Motor neuron (in vitro differentiated cells): ENCODE data around the gene PREX1. TPM values are rescaled to one million over a fixed set of nuclear protein-coding genes. Genes with fewer than 3 reads are reported as not detected.
A peak's percentile ranks its signal among the peaks of the same experiment; 100 is the strongest.

Source experiments
- ATAC-seq, 8 experiments: fragments of 200-7000 bp; cut with Tn5 transposase; replicated peaks in 6 of 8; 2 replicates each; pipeline ENCODE4 v1.8.0; 2021; ENCODE audit warnings: mild to moderate bottlenecking in 8 of 8, moderate library complexity in 8 of 8
- H3K27ac ChIP-seq, 2 donors: fragments of 250-450 bp; sonication (Bioruptor Pico); 2 replicates each; pipeline ENCODE4 v1.9.0; 2021; ENCODE audit warnings: antibody characterized with exemption in 2 of 2, mild to moderate bottlenecking in 2 of 2, moderate library complexity in 1 of 2
- H3K4me1 ChIP-seq, 2 donors: fragments of 250-450 bp; sonication (Bioruptor Pico); replicated peaks in 1 of 2; 2 replicates each; pipeline ENCODE4 v1.6.1; 2021; ENCODE audit warnings: antibody characterized with exemption in 2 of 2, mild to moderate bottlenecking in 2 of 2, moderate library complexity in 1 of 2
- H3K4me3 ChIP-seq, 5 donors: fragments of 250-450 bp; sonication (Bioruptor Pico); 2 replicates each; pipeline ENCODE4 v1.9.0; 2021; ENCODE audit warnings: antibody characterized with exemption in 5 of 5, mild to moderate bottlenecking in 5 of 5, moderate library complexity in 4 of 5
- WGBS, 10 experiments: fragments of 450-650 bp; shearing (Covaris generic); methylation state at CpG; one replicate each; pipeline ENCODE4 v1.0.0; 2022; 5-methylcytosine and 5-hydroxymethylcytosine counted together
- in situ Hi-C, 9 experiments: fragments of 400-800 bp; cut with MboI; loops; one replicate each; pipeline ENCODE4 v1.15.0; 2021; ENCODE audit warnings: low sequenced_read_pairs in 9 of 9, low pct_unique_long_range_greater_than_20kb in 2 of 9; ENCODE audit not compliant: unreplicated experiment in 9 of 9
- total RNA-seq, 8 experiments: library from RNA; unstranded; fragments of 300-600 nt; gene quantifications; 2 replicates each; pipeline versions ENCODE4 v1.2.3 to v1.2.4, GENCODE V29; 2022

Gene PREX1
- total RNA-seq, 8 experiments from 2014 or later: 10.1 to 54.9 (median 27.0) TPM

GRCh38 chr20:48689388-48689787, 138.4 kb downstream of the PREX1 start:
- in situ Hi-C loops: loop anchor here in 1 of 9 experiments (25.0 kb wide), 1 partner anchor 223 kb away; the partner anchor contains the start of gene ARFGEF2
- no peak for ATAC-seq
- no peak overlapping the region for H3K27ac ChIP-seq
- H3K4me1 ChIP-seq: peaks cover 7 to 11% of the 10 kb centered on the region in 2 donors
- no peak overlapping the region for H3K4me3 ChIP-seq
- 10 to 100% (median 86%) methylated on average over 1 to 7 of the region's 8 CpGs; no CpG with 5 or more reads in 2 of the 10 experiments for WGBS, 10 experiments

- no CpG with 5 or more reads among the region's 8 CpGs for WGBS, 10 experiments
- Histone ChIP-seq H3K27ac (no peak overlapping the region), H3K4me3 (no peak overlapping the region), H3K4me1 (peaks cover 11 to 13% of the 10 kb centered on the region in 2 donors)
- no peak for ATAC-seq
- in situ Hi-C loops: loop anchor here in 1 of 9 experiments (25.0 kb wide), 1 partner anchor 224 kb away; the partner anchor contains the start of gene ARFGEF2
These were observed 139.2 kb downstream of the PREX1 start for GRCh38 chr20:48688579-48688978.

- WGBS, 10 experiments: 80 to 100% (median 92%) methylated on average over 1 to 7 of the region's 10 CpGs; no CpG with 5 or more reads in 5 of the 10 experiments
- no peak overlapping the region for H3K4me3 ChIP-seq
- in situ Hi-C loops: loop anchor here in 1 of 9 experiments (25.0 kb wide), 1 partner anchor 225 kb away; the partner anchor contains the start of gene ARFGEF2
- peaks cover 24 to 27% of the 10 kb centered on the region in 2 donors for H3K4me1 ChIP-seq
- no peak for ATAC-seq
- H3K27ac ChIP-seq: no peak overlapping the region
These were observed 140.5 kb downstream of the PREX1 start for GRCh38 chr20:48687117-48687800.

GRCh38 chr20:48686238-48687116, 141.3 kb downstream of the PREX1 start:
- H3K4me1 ChIP-seq: peaks cover 27 to 29% of the 10 kb centered on the region in 2 donors
- in situ Hi-C loops: loop anchor here in 1 of 9 experiments (25.0 kb wide), 1 partner anchor 226 kb away; the partner anchor contains the start of gene ARFGEF2
- ATAC-seq: peak in 3 of 8 experiments; percentile 3 to 16 (median 5)
- no peak overlapping the region for H3K4me3 ChIP-seq
- WGBS, 10 experiments: 48 to 100% (median 71%) methylated on average over 1 to 10 of the region's 19 CpGs; no CpG with 5 or more reads in 1 of the 10 experiments
- H3K27ac ChIP-seq: no peak overlapping the region

GRCh38 chr20:48685300-48685699, 142.5 kb downstream of the PREX1 start:
- ATAC-seq: no peak
- WGBS, 10 experiments: 40 to 100% (median 80%) methylated on average over 1 to 4 of the region's 8 CpGs; no CpG with 5 or more reads in 3 of the 10 experiments

GRCh38 chr20:48684501-48685041, 143.2 kb downstream of the PREX1 start:
- WGBS, 10 experiments: 53 to 100% (median 85%) methylated on average over 1 to 13 of the region's 14 CpGs; no CpG with 5 or more reads in 1 of the 10 experiments
- no peak overlapping the region for H3K27ac ChIP-seq
- H3K4me1 ChIP-seq: peaks cover 18 to 20% of the 10 kb centered on the region in 2 donors
- no peak for ATAC-seq
- in situ Hi-C loops: loop anchor here in 1 of 9 experiments (25.0 kb wide), 1 partner anchor 228 kb away; the partner anchor contains the start of gene ARFGEF2
- H3K4me3 ChIP-seq: no peak overlapping the region

More at GRCh38 chr20:48685300-48685699, 142.5 kb downstream of the PREX1 start:
- Histone ChIP-seq H3K27ac (no peak overlapping the region), H3K4me3 (no peak overlapping the region), H3K4me1 (peaks cover 18 to 20% of the 10 kb centered on the region in 2 donors)
- in situ Hi-C loops: loop anchor here in 1 of 9 experiments (25.0 kb wide), 1 partner anchor 227 kb away; the partner anchor contains the start of gene ARFGEF2

GRCh38 chr20:48683467-48684175, 144.2 kb downstream of the PREX1 start:
- 40 to 96% (median 78%) methylated on average over 1 to 10 of the region's 12 CpGs; no CpG with 5 or more reads in 3 of the 10 experiments for WGBS, 10 experiments
- no peak for ATAC-seq
- H3K27ac ChIP-seq: peak overlapping the region; percentile 35 to 46
- H3K4me1 ChIP-seq: peaks cover 18 to 20% of the 10 kb centered on the region in 2 donors
- in situ Hi-C loops: loop anchor here in 1 of 9 experiments (25.0 kb wide), 1 partner anchor 229 kb away; the partner anchor contains the start of gene ARFGEF2
- no peak overlapping the region for H3K4me3 ChIP-seq

GRCh38 chr20:48682529-48683363, 145.1 kb downstream of the PREX1 start:
- in situ Hi-C loops: loop anchor here in 1 of 9 experiments (25.0 kb wide), 1 partner anchor 230 kb away; the partner anchor contains the start of gene ARFGEF2
- H3K4me3 ChIP-seq: no peak overlapping the region

GRCh38 chr20:48681873-48682426, 145.8 kb downstream of the PREX1 start:
- WGBS, 10 experiments: 10 to 97% (median 81%) methylated on average over 2 to 5 of the region's 6 CpGs
- H3K4me3 ChIP-seq: no peak overlapping the region
- H3K27ac ChIP-seq: peak overlapping the region; percentile 35 to 46

More at GRCh38 chr20:48682529-48683363, 145.1 kb downstream of the PREX1 start:
- peak; percentile 61 to 94 (median 88) for ATAC-seq
- H3K27ac ChIP-seq: peak overlapping the region; percentile 35 to 46
- WGBS, 10 experiments: 0 to 40% (median 10%) methylated on average over 1 to 9 of the region's 18 CpGs; no CpG with 5 or more reads in 1 of the 10 experiments
- H3K4me1 ChIP-seq: peaks cover 18 to 20% of the 10 kb centered on the region in 2 donors

GRCh38 chr20:48681201-48681872, 146.5 kb downstream of the PREX1 start:
- 58 to 100% (median 100%) methylated on average over 1 to 4 of the region's 6 CpGs; no CpG with 5 or more reads in 4 of the 10 experiments for WGBS, 10 experiments
- Histone ChIP-seq H3K4me3 (no peak overlapping the region), H3K4me1 (peaks cover 18 to 20% of the 10 kb centered on the region in 2 donors), H3K27ac (no peak overlapping the region)
- in situ Hi-C loops: loop anchor here in 1 of 9 experiments (25.0 kb wide), 1 partner anchor 231 kb away; the partner anchor contains the start of gene ARFGEF2
- ATAC-seq: no peak

More at GRCh38 chr20:48681873-48682426, 145.8 kb downstream of the PREX1 start:
- in situ Hi-C loops: loop anchor here in 1 of 9 experiments (25.0 kb wide), 1 partner anchor 230 kb away; the partner anchor contains the start of gene ARFGEF2
- peak in 2 of 8 experiments; percentile 16 to 62 for ATAC-seq
- peaks cover 18 to 20% of the 10 kb centered on the region in 2 donors for H3K4me1 ChIP-seq
